A673 (cell line): Measurements from ENCODE around the gene CLRN2. TPM values are rescaled to one million over a fixed set of nuclear protein-coding genes. Genes with fewer than 3 reads are reported as not detected.

Experiments used
- BruUV-seq: library from RNA; stranded (reverse); fragments of 400-500 nt; replicated peaks from 2 replicates; lab custom pipeline; 2021; lab: Mats Ljungman, UMichigan
- CTCF ChIA-PET: fragments of 300-600 bp; sonication (Branson Sonifier 250); formaldehyde crosslinking; loops from one replicate; lab custom pipeline; 2022; ENCODE audit warnings: antibody characterized with exemption; lab: Charles Lee
- POLR2A ChIA-PET: fragments of 300-600 bp; sonication (Branson Sonifier 250); formaldehyde crosslinking; loops from one replicate; lab custom pipeline; 2022; ENCODE audit warnings: antibody characterized with exemption; ENCODE audit not compliant: low non-redundant PET; lab: Charles Lee
- DNase-seq: peaks from one replicate; pipeline ENCODE4 v3.0.0-alpha.2; 2015; ENCODE audit warnings: low spot score
- H3K27ac ChIP-seq: fragments of 200-600 bp; sonication (generic); 2 replicates; pipeline ENCODE4 v1.5.1; 2016; ENCODE audit warnings: mixed run types, low read depth, mild to moderate bottlenecking, mixed read lengths, antibody characterized with exemption, low read length; ENCODE audit not compliant: poor library complexity, severe bottlenecking
- H3K27me3 ChIP-seq: fragments of 200-600 bp; sonication (generic); replicated peaks from 2 replicates; pipeline ENCODE4 v1.6.1; 2017; ENCODE audit warnings: mixed run types, low read depth, mild to moderate bottlenecking, mixed read lengths, antibody characterized with exemption, low read length; ENCODE audit not compliant: insufficient read depth, poor library complexity
- H3K36me3 ChIP-seq: fragments of 200-600 bp; sonication (generic); 2 replicates; pipeline ENCODE4 v1.6.1; 2016; ENCODE audit warnings: mixed run types, mild to moderate bottlenecking, mixed read lengths, antibody characterized with exemption, low read length; ENCODE audit not compliant: insufficient read depth, poor library complexity, severe bottlenecking
- H3K4me1 ChIP-seq: fragments of 200-600 bp; sonication (generic); 2 replicates; pipeline ENCODE4 v1.6.1; 2017; ENCODE audit warnings: mixed run types, mild to moderate bottlenecking, mixed read lengths, antibody characterized with exemption, low read length; ENCODE audit not compliant: insufficient read depth, poor library complexity, severe bottlenecking
- H3K4me3 ChIP-seq: fragments of 200-600 bp; sonication (generic); 2 replicates; pipeline ENCODE4 v1.5.1; 2016; ENCODE audit warnings: low read depth, mixed run types, mild to moderate bottlenecking, mixed read lengths, low read length; ENCODE audit not compliant: poor library complexity, severe bottlenecking
- H3K9me3 ChIP-seq: fragments of 200-600 bp; sonication (generic); 2 replicates; pipeline ENCODE4 v1.6.1; 2016; ENCODE audit warnings: mixed run types, low read depth, mild to moderate bottlenecking, mixed read lengths, antibody characterized with exemption, low read length; ENCODE audit not compliant: poor library complexity, severe bottlenecking
- CTCF ChIP-seq: fragments of 300-800, 200-600 bp; sonication (generic); conservative IDR thresholded peaks from 2 replicates; pipeline ENCODE4 v1.5.1; 2017; ENCODE audit warnings: low read depth, mild to moderate bottlenecking, antibody characterized with exemption, low read length, moderate library complexity, mixed read lengths
- EZH2 ChIP-seq: fragments of 200-600 bp; sonication (generic); IDR thresholded peaks from 2 replicates; pipeline ENCODE4 v1.6.1; 2017; ENCODE audit warnings: borderline replicate concordance, low read depth, mild to moderate bottlenecking, mixed read lengths, antibody characterized with exemption, low read length; ENCODE audit not compliant: poor library complexity, severe bottlenecking
- intact Hi-C: fragments of 100-400 bp; cut with micrococcal nuclease; formaldehyde crosslinking; loops from one replicate; pipeline ENCODE4 v1.10.0; 2022; ENCODE audit not compliant: unreplicated experiment
- total RNA-seq: library from RNA; stranded (reverse); gene quantifications from 2 replicates; pipeline ENCODE4 v1.2.3, GENCODE V29; 2021

The CLRN2 gene
- total RNA-seq, 1 experiment from 2014 or later, result not detected

DNA sequence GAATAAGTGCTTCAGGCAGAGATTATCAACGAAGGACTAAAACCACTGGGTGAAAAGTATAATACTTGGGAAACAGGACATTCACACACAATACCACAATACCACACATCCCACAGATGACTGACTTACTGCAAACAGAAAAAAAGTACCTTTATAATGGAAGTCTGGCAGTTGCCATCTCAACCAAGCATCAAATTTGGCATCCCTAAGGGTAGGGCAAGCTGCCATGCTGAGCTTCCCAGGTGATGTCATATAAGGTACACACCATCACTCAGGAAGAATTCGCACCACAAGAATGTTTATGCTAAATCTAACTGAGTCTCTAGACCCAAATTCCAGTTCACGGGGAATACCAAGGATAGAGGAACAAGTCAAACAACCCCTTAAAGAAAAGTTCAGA is 12.2 kb upstream of the CLRN2 start:
- H3K27me3 ChIP-seq, result no peaks in the 10 kb centered on the region
- BruUV-seq, result no TSS peak
- TF ChIP-seq EZH2, result no peak
- DNase-seq, result no peak
- intact Hi-C loops, result no loop called here
- H3K4me3 ChIP-seq, result no peak overlapping the region
- H3K4me1 ChIP-seq, result peaks cover 15% of the 10 kb centered on the region
- H3K9me3 ChIP-seq, result no peaks in the 10 kb centered on the region
- ChIA-PET CTCF (no interaction called here), POLR2A (no interaction called here)
- peaks cover 5% of the 10 kb centered on the region for H3K36me3 ChIP-seq
- no peak overlapping the region for H3K27ac ChIP-seq

DNA sequence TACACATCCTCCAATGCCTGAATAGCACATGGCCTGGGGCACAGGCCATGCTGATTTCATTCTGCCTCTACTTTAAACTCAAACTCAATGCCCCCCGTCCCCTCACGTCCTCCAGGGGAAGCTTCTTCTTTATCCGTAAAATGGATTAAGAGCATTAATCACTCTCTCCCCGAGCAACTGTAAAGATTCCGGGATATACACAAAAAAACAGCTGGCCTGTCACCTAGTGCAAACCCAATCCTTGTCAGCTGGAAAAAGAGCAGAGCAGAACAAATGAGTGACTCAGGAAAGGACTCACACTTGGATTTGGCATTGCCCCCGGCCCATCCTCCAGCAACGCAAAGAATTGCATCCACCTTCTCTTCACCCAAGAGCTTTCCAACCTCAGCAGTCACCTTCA is 10.9 kb upstream of the CLRN2 start:
- Histone ChIP-seq H3K4me1 (peaks cover 15% of the 10 kb centered on the region), H3K36me3 (peaks cover 5% of the 10 kb centered on the region), H3K4me3 (no peak overlapping the region), H3K27ac (peak overlapping the region; percentile 25), H3K9me3 (no peaks in the 10 kb centered on the region), H3K27me3 (no peaks in the 10 kb centered on the region)
- ChIA-PET POLR2A (no interaction called here), CTCF (interaction anchor here (0.6 to 1.3 kb wide), 2 partner anchors 8 to 32 kb away, joined by 3 to 4 read pairs; partner anchors contain the start of gene QDPR)
- DNase-seq, result peak; percentile 86
- TF ChIP-seq EZH2 (no peak), CTCF (no peak)
- no TSS peak for BruUV-seq
- intact Hi-C loops, result no loop called here

GRCh38 chr4:17510582-17510981 is 4.4 kb upstream of the CLRN2 start:
- intact Hi-C loops, result no loop called here
- CTCF ChIA-PET, result interaction anchor here (0.5 kb wide), 1 partner anchor 38 kb away, joined by 3 read pairs; no protein-coding TSS in a partner anchor
- no peak for DNase-seq
- POLR2A ChIA-PET, result no interaction called here
- Histone ChIP-seq H3K27me3 (no peaks in the 10 kb centered on the region), H3K4me1 (peaks cover 8% of the 10 kb centered on the region), H3K27ac (no peak overlapping the region), H3K36me3 (no peaks in the 10 kb centered on the region), H3K4me3 (no peak overlapping the region), H3K9me3 (no peaks in the 10 kb centered on the region)
- BruUV-seq, result no TSS peak
- TF ChIP-seq EZH2, result no peak
- TF ChIP-seq CTCF, result no peak

DNA sequence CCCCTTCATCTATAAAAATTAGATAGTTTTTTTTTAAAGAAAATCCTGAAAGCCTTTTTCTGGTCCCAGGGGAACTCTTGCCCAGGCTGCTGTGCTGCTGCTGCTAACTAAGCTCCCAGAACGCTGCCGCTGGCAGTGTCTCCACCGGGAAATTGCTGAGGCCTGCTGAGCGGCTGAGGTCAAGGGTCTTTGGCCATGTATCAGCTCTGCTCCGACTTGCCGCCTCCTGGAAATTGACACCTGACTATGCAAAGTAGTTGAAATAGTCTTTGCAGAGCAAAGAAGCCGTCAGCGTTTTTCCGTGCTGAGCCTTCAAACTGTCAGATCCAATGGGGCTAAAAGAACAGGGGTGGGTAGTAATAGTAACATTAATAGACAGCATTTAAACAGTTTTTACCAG is 3.9 kb upstream of the CLRN2 start:
- no peaks in the 10 kb centered on the region for H3K9me3 ChIP-seq
- CTCF ChIA-PET, result no interaction called here
- intact Hi-C loops, result no loop called here
- no peak overlapping the region for H3K27ac ChIP-seq
- TF ChIP-seq CTCF (no peak), EZH2 (no peak)
- no peaks in the 10 kb centered on the region for H3K36me3 ChIP-seq
- BruUV-seq, result no TSS peak
- POLR2A ChIA-PET, result no interaction called here
- H3K4me3 ChIP-seq, result peak overlapping the region; percentile 66
- no peaks in the 10 kb centered on the region for H3K27me3 ChIP-seq
- DNase-seq, result no peak
- H3K4me1 ChIP-seq, result peaks cover 8% of the 10 kb centered on the region
